AG08396 (cell line): ENCODE data around the gene AHRR.
"Not testable (repeated sequence)": the region's sequence is repeated elsewhere in the genome, so short reads cannot be mapped to it uniquely, and the experiment has no call there.

Source experiments
- DNase-seq: peaks from one replicate; pipeline ENCODE4 v3.0.0; 2012; ENCODE audit warnings: low spot score, mixed read lengths

AHRR gene

GRCh38 chr5:368183-369084, 46.9 kb downstream of the AHRR start:
- peak; percentile 92 for DNase-seq

DNA sequence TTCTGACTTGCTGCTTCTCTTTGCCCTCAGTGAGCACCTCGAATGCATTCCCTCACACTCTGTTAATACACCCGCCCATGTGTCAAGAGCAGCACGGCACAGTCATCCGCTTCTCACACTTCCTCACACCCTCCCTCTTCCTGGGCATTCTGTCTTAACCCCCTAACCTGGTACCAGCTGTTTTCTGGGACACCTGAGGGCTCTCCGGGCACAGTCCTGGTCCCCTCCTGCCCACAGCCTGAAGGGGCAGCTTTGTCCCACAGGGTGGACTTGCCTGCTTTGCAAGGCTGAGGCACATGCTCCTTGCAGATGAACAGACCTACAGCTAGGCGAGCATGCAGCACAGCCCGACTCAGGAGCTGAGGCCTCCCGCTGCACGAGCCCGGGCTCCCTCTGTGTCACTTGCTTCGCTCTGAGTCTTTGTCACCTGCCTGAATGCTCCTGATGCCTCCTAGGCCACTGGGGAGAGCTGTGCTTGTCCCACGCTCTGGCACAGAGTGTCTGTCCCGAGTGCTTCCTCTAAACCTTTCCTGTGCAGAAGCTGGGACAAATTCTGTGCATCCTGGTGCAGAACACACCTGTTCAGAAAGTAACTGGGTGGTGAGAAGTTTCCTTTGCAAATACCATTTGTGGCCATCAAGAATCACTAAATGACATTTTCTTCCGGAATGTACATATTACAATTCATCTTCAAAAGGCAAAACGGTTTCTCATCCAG, 47.8 kb downstream of the AHRR start:
- DNase-seq, result peak; percentile 61

DNA sequence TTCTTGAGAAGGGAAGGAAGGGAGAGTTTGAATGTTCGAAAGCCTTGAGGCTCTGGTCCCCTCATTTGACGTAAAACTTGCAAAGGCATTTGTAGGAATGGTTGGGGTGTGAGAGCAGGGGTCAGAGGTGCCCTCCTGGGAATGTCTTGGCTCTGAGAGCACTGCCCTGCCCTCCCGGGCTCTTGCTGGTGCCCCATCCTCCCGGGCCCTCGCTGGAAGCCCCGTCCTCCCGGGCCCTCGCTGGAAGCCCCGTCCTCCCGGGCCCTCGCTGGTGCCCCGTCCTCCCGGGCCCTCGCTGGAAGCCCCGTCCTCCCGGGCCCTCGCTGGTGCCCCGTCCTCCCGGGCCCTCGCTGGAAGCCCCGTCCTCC, 48.3 kb downstream of the AHRR start:
- not testable (repeated sequence) for DNase-seq

DNA sequence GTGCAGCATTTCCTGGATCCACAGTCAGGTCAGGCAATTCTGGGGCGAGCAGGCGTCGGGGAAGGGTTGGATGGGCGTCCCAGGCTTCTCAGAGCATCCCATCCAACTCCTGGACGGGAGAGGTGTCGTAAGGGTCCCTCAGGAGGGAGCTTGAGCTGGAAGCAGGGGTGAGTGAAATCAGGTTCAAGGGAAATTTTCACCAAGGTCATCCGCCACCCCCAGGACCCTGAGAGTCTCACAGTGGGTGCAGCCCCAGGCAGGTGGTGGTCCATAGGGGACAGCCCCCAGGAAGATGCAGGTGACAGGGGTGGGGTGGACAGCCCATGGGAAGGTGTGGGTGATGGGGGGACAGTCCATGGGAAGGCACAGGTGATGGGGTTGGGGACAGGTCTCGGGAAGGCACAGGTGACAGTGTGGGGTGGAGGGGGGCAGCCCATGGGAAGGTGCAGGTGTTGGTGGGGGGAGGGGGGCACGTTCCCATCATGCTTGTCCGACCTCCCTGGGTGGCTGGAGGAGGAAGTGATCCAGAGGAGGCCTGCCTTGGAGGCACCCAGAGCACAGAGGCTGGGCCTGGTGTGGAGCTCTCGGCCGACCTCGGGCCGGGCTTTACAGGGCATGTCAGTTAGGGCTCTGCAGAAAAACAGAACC, 48.9 kb downstream of the AHRR start:
- no peak for DNase-seq

- DNase-seq, result no peak
Measured at GRCh38 chr5:370959-371810, 49.7 kb downstream of the AHRR start.

DNA sequence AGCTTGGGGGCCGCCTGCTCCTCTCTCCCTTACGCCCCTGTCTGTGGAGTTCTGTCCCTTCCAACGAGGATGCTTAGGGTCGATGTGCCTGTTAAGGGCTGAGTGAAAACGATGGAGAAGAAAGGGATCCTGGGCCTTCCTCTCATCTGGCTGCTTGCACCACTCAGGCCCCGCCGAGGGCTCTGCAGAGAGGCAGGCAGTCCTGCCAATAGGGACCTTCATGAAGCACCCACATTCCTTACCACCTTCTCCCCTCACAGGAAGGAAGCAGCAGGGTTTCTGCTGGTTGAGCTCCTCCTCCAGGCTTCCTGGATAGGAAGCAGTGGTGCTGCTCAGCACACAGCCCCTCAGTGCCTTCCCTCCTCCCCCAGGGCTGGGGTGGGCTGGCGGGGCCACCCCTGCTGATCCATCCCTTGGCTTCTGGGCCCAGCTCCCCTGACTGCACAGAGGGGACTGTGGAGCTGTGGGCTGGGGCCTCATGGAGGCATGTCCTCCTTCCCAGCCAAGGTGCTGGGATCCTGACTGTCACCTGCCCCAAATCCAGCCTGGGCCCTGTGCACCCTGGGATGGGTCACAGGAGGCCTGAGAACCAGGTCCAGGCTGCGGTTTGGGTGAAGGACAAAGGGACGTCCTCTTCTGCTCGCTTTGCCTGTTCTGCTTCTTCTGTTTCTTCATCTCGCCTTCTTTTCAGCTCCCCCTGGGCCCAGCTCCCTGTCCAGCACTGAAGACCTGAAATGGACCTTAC, 50.5 kb downstream of the AHRR start:
- no peak for DNase-seq

- no peak for DNase-seq
Measured at GRCh38 chr5:372556-372995, 51.1 kb downstream of the AHRR start.

DNA sequence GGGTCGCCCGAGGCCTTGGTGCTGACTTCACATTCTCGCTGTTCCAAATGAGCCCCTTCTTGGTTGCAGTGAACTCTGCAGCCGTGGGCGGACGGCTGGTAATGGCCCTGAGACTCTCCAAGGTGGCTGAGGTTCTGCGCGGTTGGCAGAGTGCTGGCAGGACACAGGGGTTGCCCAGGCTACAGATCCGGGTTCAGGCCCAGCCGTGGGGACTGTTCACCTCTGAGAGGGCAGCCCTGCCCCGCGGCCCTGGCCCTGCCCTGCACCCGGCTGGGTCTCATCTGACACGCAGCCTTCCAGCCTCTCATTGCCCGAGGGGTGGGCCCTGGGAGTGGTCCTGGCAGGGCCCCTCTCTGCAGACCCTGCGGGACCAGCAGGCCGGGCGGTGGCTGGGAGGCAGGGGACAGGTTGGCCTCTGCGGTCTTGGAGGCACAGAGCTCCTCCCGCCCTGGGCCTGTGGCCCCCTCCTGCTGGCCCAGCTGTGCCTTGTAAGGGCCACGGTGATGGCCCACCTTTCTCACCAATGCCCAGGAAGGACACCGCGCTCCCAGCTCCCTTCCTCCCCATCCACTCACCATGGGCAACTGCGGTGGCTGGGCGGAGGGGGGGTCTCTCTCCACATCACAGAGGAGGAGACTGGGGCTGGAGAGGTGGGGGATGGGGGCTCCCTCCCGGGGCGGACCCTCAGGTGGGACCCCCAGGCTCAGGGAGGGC, 51.6 kb downstream of the AHRR start:
- no peak for DNase-seq

GRCh38 chr5:373710-374602, 52.4 kb downstream of the AHRR start:
- peak; percentile 94 for DNase-seq

GRCh38 chr5:374631-375335, 53.3 kb downstream of the AHRR start:
- DNase-seq, result no peak

GRCh38 chr5:375336-375920, 53.9 kb downstream of the AHRR start:
- DNase-seq, result no peak

DNA sequence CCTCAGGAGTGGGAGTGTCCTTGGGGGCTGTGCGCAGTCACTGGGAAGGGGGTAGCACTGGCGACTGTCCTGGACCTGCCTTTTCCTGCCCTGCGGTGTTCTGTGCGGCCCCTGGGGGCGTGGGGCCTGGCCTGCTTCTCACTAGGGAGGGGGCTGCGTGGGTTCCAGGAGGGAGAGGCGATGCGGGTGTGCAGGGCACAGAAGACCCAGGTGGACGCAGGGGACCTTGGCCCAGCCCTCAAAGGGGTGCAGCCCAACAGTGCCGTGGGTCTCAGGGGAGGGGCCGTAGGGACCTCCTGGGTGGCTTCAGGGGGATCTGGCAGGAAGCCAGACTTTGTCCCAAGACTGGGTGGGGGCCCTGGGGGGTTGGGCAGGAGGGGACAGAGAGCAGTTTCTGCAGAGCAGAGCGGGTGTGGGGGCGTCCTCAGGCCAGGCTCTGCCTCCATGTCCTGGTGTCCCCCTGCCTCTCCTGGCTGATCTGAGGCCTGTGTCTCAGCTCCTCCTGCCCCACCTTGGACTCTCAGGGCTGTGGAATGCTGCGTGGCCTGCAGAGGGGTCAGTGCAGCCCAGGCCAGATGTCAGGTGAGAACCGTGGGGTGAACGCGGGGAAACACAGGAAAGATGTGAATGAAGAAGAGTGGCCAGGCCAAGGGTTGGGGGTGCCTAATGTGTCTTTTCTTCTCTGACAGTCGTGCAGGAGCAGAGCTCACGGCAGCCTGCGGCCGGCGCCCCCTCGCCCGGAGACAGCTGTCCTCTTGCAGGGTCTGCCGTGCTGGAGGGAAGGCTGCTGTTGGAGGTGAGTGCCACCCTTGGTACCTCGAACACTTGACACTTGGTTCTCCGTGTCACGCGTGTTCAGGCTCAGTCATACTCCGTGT, 54.6 kb downstream of the AHRR start:
- no peak for DNase-seq

DNA sequence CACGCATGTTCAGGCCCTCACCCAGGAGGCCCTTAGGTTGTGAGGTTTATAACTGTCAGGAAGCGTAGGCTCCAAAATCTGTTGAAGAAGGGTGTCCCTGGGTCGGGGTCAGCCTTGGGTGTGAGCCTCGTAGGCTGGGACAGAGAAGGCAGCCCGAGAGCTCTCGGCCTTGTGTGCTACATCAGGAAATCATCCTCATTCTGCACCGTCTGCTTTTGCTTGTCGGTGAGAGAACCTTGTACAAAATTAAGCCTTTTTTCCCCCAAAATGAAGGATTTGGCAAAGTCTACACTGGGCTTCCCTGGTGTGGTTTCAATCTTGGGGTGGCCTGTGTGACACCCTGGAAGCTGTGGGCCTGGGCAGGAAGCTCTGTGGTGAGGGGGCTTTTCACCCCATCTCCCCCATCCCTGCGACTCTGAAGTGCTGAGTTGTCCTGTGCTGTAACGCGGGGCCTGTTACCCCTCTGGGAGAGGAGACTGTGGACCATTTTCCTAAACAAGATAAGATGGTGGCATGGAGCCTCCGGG, 55.3 kb downstream of the AHRR start:
- DNase-seq, result no peak

DNA sequence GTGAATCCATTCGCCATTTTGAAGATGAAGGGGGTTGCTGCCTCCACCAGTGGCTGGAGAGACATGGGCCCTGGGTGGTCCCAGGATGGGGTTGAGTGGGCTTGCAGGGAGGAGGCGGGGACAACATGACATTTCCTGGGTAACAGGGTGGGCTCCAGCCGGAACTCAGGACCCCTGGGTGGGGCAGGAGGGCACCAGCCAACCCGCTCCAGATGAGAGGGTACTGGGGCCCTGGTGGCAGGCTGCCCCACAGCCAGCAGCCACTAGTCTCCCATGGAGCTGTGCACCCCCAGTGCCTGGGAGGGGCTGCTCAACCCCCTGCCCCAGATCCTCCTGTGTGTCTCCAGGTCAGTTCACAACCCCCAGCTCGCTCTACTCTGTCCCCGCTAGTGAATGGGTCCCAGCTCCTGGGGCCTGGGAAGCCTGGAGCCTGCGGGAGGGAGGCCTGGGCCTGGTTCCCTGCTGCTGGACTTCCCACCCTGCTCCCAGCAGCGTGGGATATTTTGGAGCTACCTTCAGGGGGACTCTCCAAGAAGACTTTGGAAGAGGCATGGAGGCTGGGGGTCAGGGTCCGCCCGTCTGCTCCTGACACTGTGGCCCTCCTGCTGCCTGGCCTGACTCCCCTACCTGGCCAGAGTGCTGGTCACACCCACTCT, 55.9 kb downstream of the AHRR start:
- DNase-seq, result no peak

- no peak for DNase-seq
Measured at GRCh38 chr5:378301-378891, 56.9 kb downstream of the AHRR start.
